Fibroblast of the conjunctiva (primary cell): Measurements from ENCODE around the gene CAB39L.
"Not testable (repeated sequence)": the region's sequence is repeated elsewhere in the genome, so short reads cannot be mapped to it uniquely, and the experiment has no call there.

Source experiments
- DNase-seq: peaks from one replicate; pipeline ENCODE4 v3.0.0-alpha.2; 2010; ENCODE audit warnings: low read depth

Gene CAB39L

GRCh38 chr13:49308097-49308875, 135.6 kb downstream of the CAB39L start:
- DNase-seq: peak; percentile 69

- no peak for DNase-seq
Measured at GRCh38 chr13:49307365-49307764, 136.5 kb downstream of the CAB39L start.

GRCh38 chr13:49305792-49306425, 138.0 kb downstream of the CAB39L start:
- DNase-seq: no peak

DNA sequence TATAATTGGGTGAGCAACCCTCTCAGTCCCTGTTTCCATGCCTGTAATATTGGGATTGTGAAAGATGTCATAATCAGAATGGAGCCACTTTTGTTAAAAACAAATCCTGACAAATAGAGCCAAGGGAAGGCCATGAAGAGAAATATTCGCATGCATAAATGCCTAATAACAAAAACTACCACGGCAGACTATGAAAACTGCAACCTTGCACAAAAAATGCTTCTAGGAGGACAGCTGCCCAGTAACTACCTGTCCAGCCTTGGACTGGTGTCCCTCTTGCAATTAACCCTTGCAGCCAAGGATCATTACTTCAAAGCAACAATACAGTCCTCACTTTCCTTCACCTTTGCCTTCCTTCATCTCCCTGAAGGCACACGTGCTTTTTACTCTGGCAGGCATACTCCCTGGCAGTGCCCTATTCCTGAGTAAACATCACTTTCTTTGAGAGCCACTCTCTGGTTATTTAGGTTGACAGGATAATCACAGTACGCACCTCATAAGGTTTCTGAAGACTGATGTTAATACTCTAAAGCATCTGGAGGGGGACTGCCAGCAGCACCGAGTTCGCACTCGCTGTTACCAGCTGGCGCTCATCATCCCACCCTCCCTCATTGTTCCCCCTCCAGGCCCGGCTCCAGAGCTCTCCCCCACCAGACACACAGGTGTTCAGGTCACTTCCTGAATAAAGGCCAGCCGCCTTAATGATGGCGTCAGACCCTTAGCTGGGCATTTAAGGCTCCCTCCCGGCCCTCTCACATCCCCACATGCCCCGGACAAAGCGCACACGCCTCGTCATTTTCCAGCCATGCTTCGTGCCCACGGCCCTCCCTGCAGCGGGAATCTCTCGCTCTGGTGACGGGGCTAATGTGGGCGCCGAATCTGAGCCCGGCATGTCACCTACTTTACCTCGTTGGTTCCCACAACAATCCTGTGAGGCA, 138.8 kb downstream of the CAB39L start:
- no peak for DNase-seq

DNA sequence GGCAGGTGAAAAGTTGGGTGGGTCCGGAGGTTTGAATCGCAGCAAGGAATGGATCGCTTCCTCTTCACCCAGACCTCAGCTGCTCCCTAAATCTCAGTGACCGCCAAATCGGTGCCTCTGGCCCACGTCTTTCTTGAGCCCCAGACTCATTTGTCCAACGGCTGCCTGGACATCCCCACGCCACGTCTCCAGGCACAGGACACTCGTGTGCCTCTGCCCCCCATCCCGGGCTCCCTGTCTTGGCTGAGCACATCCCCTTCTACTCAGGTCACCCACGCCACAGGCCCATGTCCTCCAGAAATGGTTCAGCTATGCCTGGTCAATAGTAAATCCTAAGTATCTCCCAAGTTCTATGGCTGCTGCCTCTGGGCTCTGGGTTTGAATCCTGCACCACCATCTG, 139.5 kb downstream of the CAB39L start:
- DNase-seq: no peak

DNA sequence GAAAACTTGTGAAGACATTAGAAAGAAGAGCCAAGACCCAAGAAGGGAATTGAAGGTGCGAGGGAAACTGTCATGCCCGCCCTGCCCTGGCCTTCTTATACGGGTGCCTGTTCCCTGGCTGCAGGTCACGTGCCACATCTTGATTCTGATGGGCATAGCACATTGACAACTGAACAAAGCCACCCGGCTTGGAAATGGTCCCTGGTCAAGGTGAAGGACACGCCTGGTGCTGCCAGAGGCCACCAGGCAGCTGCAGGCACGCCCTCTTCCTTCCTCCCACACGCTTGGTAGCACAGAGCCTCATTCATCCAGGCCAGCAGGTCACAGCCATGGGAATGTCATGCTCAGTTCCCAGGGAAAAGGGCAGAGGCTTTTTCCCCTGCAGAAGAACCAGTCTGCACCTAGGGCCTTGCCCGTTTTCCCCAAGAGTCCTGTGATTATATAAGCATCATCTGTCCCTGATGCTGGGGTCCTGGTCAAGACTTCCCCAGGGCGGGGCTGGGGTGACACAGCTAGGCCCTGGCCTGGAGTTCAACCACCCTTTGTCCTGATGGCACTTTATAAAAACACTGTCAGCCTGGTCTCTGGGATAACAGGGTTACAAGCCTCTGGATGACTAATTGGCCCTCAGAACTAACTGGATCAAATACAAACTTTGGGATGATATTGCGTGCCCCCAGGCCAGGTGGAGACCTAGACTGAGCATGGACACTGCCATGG, 140.2 kb downstream of the CAB39L start:
- no peak for DNase-seq

DNA sequence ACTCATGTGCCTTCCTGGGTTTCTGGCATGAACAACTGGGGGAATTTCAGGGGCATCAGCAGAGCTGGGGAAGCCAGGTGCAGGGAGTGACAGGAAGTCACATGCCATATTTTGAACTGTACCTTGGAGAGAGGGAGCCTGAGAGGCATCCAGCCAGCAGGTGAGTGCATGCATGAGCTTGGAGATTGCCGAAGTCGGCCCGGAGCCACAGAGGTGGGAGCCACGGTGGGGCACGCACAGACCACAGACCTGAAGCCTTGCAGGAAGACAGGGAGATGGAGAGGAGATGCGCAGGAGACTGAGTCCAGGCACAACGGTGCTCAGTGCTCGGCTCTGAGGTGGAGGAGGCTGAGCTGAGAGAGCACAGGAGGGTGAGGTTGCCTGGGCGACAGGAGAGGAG, 141.0 kb downstream of the CAB39L start:
- no peak for DNase-seq

- DNase-seq: no peak
Measured at GRCh38 chr13:49302222-49302621, 141.6 kb downstream of the CAB39L start.

GRCh38 chr13:49300739-49301589, 142.9 kb downstream of the CAB39L start:
- DNase-seq: peak; percentile 64

DNA sequence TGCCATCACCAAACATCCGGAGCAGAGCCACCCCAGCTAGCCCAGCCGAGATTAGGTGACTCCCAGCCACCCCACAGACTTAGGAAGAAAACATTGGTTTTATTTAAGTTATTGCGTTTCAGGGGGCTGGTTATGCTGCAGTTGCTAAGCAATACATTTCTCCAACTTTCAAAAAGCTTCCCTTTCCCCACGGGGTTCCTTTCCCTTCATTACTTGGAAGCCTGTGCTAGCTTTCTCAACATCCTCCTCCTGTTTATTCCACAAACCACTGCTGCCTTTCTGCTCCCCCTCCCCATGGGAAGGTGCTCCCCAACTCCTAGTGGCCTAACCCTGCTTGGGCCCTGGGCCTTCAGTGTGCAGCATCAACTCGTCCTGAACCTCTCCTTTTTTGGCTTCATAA, 143.6 kb downstream of the CAB39L start:
- DNase-seq: no peak

- DNase-seq: no peak
Measured at GRCh38 chr13:49298903-49299605, 144.8 kb downstream of the CAB39L start.

DNA sequence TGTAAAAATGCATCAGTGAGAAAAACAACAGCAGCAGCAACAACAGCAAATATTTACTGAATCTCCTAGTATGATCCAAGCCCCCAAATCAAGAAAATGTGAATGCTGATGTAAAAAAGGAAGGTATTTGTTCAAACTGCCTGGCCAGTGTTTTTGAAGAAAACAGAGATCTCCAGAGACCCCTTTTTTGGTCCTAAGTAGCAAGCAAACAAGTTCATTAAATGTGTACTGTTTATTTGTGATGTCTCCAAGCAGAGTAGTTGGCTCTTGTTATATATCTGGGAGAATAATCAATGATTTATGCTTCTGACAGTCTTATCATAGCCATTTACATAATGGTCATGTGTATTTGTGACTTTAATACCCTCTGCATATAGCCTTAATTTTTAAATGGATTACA, 145.4 kb downstream of the CAB39L start:
- no peak for DNase-seq

DNA sequence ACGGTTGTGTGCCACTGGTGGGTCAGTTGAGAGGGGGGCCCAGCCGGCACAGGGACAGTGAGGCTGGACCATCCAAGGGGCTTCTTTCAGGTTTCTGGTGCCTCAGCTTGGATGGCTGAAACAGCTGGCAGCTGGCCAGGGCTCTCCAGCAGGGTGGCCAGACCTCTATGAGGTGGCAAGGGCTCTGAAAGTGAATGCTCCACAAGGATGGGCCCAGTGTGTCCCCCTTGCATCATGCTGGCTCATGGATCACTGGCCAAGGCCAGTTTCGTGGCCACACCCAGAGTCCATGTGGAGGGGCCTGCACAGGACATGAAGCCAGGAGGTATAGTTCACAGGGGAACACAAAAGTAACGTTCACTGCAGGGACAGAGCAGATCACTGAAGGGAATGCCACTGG, 146.5 kb downstream of the CAB39L start:
- DNase-seq: no peak

GRCh38 chr13:49296659-49297058, 147.2 kb downstream of the CAB39L start:
- DNase-seq: no peak

DNA sequence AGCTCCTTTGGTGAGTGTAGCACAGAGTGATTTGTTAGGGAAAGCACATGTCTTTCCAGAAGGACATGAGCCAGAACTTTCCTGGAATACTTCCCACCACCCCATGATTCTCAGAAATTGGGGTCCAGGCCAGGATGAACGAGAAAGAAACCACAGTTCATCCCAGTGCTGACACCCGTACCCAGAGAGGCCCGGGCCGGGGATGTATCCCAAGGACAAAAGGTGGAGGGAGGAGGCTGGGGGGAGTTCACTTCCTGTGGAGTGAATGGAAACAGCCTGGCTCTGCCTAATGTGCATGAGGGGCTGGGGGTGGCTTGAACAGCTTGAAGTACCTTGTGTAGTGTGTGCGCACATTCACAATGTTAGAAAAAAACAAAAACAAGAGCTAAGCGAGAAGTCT, 148.6 kb downstream of the CAB39L start:
- DNase-seq: no peak

DNA sequence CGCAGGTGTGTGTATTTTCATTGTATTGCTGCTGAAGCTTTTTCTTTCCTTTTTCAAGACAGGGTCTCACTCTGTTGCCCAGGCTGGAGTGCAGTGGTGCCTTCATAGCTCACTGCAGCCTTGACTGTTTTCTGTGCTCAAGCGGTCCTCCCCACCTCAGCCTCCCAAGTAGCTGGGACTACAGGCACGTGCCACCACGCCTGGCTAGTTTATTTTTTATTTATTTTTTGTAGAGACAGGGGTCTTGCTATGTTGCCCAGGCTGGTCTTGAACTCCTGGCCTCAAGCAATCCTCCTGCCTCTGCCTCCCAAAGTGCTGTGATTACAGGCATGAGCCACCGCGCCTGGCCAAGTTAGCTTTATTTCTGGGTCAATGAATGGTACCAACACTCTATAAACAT, 149.1 kb downstream of the CAB39L start:
- not testable (repeated sequence) for DNase-seq

DNA sequence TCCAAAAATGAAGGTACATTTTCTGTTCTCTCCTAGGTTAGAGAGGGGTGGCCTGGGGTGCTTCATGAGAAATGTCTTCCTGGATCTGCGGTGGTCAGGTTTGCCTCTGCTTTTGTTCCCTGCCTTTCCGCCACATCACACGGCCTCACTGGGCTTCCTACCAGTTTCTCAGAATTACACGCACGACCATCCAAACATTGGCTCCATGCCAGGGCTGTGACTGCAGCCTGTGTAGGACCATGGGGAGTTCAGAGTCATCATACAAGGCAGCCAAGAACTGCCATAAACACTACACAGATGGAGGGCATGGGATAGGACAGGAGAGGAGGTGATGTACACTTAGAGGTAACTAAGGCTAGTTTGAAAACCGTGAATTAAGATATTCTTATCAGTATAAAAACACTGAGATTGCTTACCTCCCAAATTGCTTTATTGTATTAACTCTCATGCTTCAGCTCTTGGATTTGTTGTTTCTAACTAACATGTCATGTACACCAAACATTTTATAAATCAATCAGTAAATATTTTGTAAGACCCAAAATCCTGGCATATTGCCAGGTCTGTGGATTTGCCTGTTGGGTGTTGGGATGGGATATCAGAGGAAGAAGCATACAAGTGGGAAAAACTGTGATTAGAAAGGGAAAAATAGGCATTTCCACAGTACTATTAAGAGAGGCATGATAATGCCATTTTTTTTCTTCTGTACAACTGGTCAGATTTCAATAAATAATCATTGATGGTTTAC, 150.9 kb downstream of the CAB39L start:
- DNase-seq: no peak

DNA sequence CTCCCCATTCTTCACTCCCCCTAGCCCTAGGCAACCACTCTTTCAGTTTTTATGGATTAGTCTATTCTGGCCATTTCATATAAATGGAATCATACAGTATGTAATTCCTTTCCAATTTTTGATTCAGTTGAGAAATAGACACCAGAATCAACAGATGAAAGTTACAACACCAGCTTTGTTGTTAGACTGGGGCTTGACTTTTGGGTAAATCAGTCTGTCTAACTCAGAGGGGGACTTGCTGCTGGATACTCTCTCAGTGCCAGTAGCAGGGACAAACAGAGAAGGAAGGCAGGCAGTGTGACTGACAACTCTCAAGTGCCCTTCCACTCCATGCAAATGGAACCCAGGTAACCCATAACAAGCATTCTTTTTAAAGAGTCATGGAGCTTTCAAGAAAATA, 155.4 kb downstream of the CAB39L start:
- DNase-seq: no peak

GRCh38 chr13:49287995-49288394, 155.9 kb downstream of the CAB39L start:
- no peak for DNase-seq

DNA sequence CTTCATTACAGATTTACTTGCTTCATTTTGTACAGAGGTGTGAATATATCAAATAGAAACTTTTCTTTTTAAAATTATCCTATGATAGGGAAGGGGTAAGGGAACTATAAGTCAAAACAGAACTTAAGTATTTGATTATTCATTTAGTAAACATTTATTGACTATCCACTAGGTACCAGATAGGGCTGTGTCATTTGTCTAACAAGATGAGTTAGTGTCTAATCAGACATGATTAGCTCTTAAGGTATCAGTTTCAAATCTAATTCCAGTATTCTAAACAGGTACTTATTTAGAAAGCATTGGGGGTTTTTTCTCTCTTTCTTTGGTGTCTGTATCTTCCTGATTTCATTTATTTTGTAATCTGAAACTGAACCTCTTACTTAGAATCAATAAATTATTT, 164.0 kb downstream of the CAB39L start:
- no peak for DNase-seq
